Heart right ventricle (tissue), 16 donors: ENCODE data around the gene SLA2. TPM values are rescaled to one million over a fixed set of nuclear protein-coding genes. Genes with fewer than 3 reads are reported as not detected.

Source experiments
- ATAC-seq, 8 donors: fragments of 200-7000 bp; cut with Tn5 transposase; one replicate each; pipeline ENCODE4 v1.9.1; 2020; ENCODE audit warnings: mild to moderate bottlenecking in 8 of 8, moderate library complexity in 8 of 8, moderate number of reproducible peaks in 1 of 8
- DNase-seq, 2 donors: peaks; one replicate each; pipeline ENCODE4 v3.0.0-alpha.2; 2020
- H3K27ac ChIP-seq, 10 donors: fragments of 200-600 bp; sonication (generic) in 2 of 10; one replicate each; pipeline versions ENCODE4 v1.5.0 to v1.8.0; 2020 to 2022; ENCODE audit warnings: mild to moderate bottlenecking in 3 of 10
- H3K27me3 ChIP-seq, 7 donors: fragments of 200-600 bp; one replicate each; pipeline ENCODE4 v1.8.0; 2021 to 2022; ENCODE audit warnings: mild to moderate bottlenecking in 2 of 7
- H3K36me3 ChIP-seq, 9 donors: fragments of 200-600 bp; sonication (generic) in 1 of 9; one replicate each; pipeline versions ENCODE4 v1.5.0 to v1.8.0; 2020 to 2022; ENCODE audit warnings: mild to moderate bottlenecking in 2 of 9
- H3K4me1 ChIP-seq, 9 donors: fragments of 200-600 bp; sonication (generic) in 1 of 9; one replicate each; pipeline versions ENCODE4 v1.5.0 to v1.8.0; 2020 to 2022; ENCODE audit warnings: mild to moderate bottlenecking in 4 of 9
- H3K4me3 ChIP-seq, 10 donors: fragments of 200-600 bp; sonication (generic) in 2 of 10; one replicate each; pipeline versions ENCODE4 v1.5.0 to v1.8.0; 2020 to 2022; ENCODE audit warnings: mild to moderate bottlenecking in 7 of 10, moderate library complexity in 2 of 10
- H3K9me3 ChIP-seq, 11 donors: fragments of 200-600 bp in 10 of 11; sonication (generic) in 2 of 11; one replicate each; pipeline versions ENCODE4 v1.5.0 to v1.8.0; 2013 to 2022; ENCODE audit warnings: mild to moderate bottlenecking in 2 of 11, control low read depth in 1 of 11, moderate library complexity in 1 of 11
- WGBS, 2 donors: extraction: QIAGEN DNeasy Blood & Tissue Kit; methylation state at CpG; one replicate each; pipeline ENCODE4 v1.1.7; 2013; ENCODE audit warnings: inconsistent platforms in 1 of 2; 5-methylcytosine and 5-hydroxymethylcytosine counted together
- intact Hi-C, 10 donors: fragments of 100-400 bp; cut with DNase I; formaldehyde crosslinking; loops; one replicate each; pipeline versions ENCODE4 v1.11.1 to v1.14.2; 2022
- polyA plus RNA-seq, 2 donors: library from polyadenylated mRNA; stranded (reverse); fragments of 200-250 nt; gene quantifications; one replicate each; pipeline ENCODE4 v1.2.3, GENCODE V29; 2013
- total RNA-seq, 10 donors: library from RNA; stranded (reverse); fragmentation: NEBNext Ultra II Directional in 3 of 10; extraction: Animal tissue kit (Norgen Biotek cat#: 25700) in 3 of 10; gene quantifications; one replicate each; pipeline versions ENCODE4 v1.2.1 to v1.2.4, GENCODE V29; 2021 to 2023
- TF ChIP-seq, protein P1 (sequence below), 9 donors: fragments of 200-600 bp; sonication (generic) in 2 of 9; IDR thresholded peaks; one replicate each; pipeline versions ENCODE4 v1.5.0 to v1.8.0; 2021 to 2022; ENCODE audit warnings: antibody characterized with exemption in 9 of 9, mild to moderate bottlenecking in 5 of 9, moderate library complexity in 1 of 9
- donor health status: Arrhythmogenic right ventricular cardiomyopathy.
- donor health status: ischemic (EF 13 %, LVEDD 7.1; RV severe dilation, severe dysfunction).
- donor health status: healthy with polysubstance abuse.
- donor health status: DM: no; HTN: yes; CAD: no.
- donor health status: DM: no; HTN: no; CAD: no.
- donor health status: ischemic (EF 25% LVEDD 6.9; RV normal size, moderate dysfunction).
- donor health status: ischemic (EF 25% LVEDD 5.7; RV mildly dilated, moderate dysfunction).
- donor health status: healthy.
- donor health status: DM: yes; HTN: yes; CAD: no.
- donor health status: Ischemic cardiomyopathy.
- donor health status: ischemic (EF 35%, LVEDD 5.7; RV mildly dilated, moderate dysfunction).
- donor health status: nonischemic (EF 11% LVEDD 7.7; RV severe dilation, severe dysfunction).
- donor health status: DM: yes; HTN: yes; CAD: no.
- donor health status: PGD.
- donor health status: ischemic (EF 29% LVEDD 5.4; RV normal size, mild dysfunction).
- donor health status: nonischemic (EF 23%, LVEDD 6.1; RV moderate dilation, normal function).

The SLA2 gene
- total and polyA plus RNA-seq, 12 donors: 0.20 to 2.4 (median 0.39) TPM

DNA sequence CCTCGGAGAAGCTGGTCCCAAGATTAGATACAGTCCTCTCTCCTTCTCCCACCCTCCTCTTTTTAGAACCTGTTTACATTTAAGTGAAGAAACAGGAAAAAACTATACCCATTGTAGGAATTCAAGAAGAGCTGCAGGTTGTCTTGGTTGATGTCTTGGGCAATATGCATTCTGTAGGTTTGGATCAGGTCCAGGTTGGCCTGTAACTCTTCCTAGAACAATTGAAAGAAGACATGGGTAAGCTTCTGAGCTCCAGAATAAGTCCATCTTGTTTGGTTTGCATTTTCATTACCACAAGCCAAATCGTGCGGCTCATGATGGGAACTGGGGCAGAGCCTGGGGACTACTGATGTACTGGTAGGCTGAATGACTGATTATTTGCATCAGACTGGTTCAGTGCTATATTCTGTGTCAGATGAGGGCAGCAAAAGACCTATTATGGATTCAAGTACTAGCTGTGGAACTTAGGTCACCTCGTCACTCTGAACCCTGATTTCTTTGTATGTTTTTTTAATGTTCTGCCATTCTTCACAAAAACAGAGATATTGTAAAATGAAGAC lies 20.3 kb upstream of the SLA2 start:
- H3K27me3 ChIP-seq: no peaks in the 10 kb centered on the region
- TF ChIP-seq, protein P1, sequence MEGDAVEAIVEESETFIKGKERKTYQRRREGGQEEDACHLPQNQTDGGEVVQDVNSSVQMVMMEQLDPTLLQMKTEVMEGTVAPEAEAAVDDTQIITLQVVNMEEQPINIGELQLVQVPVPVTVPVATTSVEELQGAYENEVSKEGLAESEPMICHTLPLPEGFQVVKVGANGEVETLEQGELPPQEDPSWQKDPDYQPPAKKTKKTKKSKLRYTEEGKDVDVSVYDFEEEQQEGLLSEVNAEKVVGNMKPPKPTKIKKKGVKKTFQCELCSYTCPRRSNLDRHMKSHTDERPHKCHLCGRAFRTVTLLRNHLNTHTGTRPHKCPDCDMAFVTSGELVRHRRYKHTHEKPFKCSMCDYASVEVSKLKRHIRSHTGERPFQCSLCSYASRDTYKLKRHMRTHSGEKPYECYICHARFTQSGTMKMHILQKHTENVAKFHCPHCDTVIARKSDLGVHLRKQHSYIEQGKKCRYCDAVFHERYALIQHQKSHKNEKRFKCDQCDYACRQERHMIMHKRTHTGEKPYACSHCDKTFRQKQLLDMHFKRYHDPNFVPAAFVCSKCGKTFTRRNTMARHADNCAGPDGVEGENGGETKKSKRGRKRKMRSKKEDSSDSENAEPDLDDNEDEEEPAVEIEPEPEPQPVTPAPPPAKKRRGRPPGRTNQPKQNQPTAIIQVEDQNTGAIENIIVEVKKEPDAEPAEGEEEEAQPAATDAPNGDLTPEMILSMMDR (IDR thresholded peaks at IDR 0.05): peak in 4 of 9 donors; percentile 24 to 42 (median 30)
- H3K4me3 ChIP-seq: no peak overlapping the region
- H3K4me1 ChIP-seq: peaks cover 0 to 3% (median 0%) of the 10 kb centered on the region in 9 donors
- WGBS, 2 donors: 70 to 73% methylated on average over 4 of the region's 4 CpGs
- intact Hi-C loops: loop anchor here in 1 of 10 donors (10.0 kb wide), 1 partner anchor 219 kb away; no protein-coding TSS in a partner anchor
- H3K27ac ChIP-seq: no peak overlapping the region
- H3K36me3 ChIP-seq: peaks cover 0 to 100% (median 45%) of the 10 kb centered on the region in 9 donors
- H3K9me3 ChIP-seq: no peaks in the 10 kb centered on the region
- no peak for DNase-seq
- peak in 1 of 8 donors; percentile 55 for ATAC-seq

DNA sequence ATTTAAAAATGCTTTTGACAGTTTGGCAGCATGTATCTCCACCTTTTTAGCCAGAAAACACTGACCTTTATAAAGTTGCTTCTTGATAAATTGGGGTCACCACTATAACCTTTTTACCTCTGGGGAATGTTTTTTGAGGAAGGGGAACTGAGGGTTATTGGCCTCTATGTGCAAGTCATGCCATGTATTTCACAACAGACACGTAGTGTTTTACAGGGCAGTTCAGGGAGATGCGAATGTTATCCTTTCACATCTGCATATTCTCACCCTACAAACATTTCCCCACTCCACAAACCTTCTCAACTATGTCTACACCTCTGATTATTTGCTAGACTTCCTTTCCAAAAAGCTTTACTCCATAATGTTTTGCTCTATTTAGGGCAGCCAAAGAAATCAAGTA lies 17.0 kb upstream of the SLA2 start:
- peaks cover 0 to 13% (median 0%) of the 10 kb centered on the region in 9 donors for H3K4me1 ChIP-seq
- H3K27ac ChIP-seq: no peak overlapping the region
- WGBS, 2 donors: 72 to 81% methylated on average over 2 of the region's 2 CpGs
- peaks cover 0 to 100% (median 48%) of the 10 kb centered on the region in 9 donors for H3K36me3 ChIP-seq
- no peak overlapping the region for H3K4me3 ChIP-seq
- TF ChIP-seq, protein P1 (IDR thresholded peaks at IDR 0.05): no peak
- H3K9me3 ChIP-seq: no peaks in the 10 kb centered on the region
- ATAC-seq: no peak
- DNase-seq: no peak
- H3K27me3 ChIP-seq: no peaks in the 10 kb centered on the region
- intact Hi-C loops: loop anchor here in 1 of 10 donors (10.0 kb wide), 1 partner anchor 222 kb away; no protein-coding TSS in a partner anchor

GRCh38 chr20:36658300-36658699 lies 12.3 kb upstream of the SLA2 start:
- Histone ChIP-seq H3K4me1 (peaks cover 0 to 17% (median 3%) of the 10 kb centered on the region in 9 donors), H3K27me3 (no peaks in the 10 kb centered on the region), H3K27ac (no peak overlapping the region), H3K36me3 (peaks cover 0 to 100% (median 39%) of the 10 kb centered on the region in 9 donors), H3K9me3 (no peaks in the 10 kb centered on the region), H3K4me3 (no peak overlapping the region)
- intact Hi-C loops: no loop called here
- 85 to 93% methylated on average over 3 of the region's 3 CpGs for WGBS, 2 donors
- ATAC-seq (no peak), DNase-seq (no peak)
- TF ChIP-seq, protein P1 (IDR thresholded peaks at IDR 0.05): no peak

GRCh38 chr20:36656733-36657132 lies 10.7 kb upstream of the SLA2 start:
- Histone ChIP-seq H3K36me3 (peaks cover 0 to 100% (median 47%) of the 10 kb centered on the region in 9 donors), H3K9me3 (no peaks in the 10 kb centered on the region), H3K27me3 (no peaks in the 10 kb centered on the region), H3K4me1 (peaks cover 0 to 15% (median 3%) of the 10 kb centered on the region in 9 donors), H3K27ac (no peak overlapping the region), H3K4me3 (no peak overlapping the region)
- WGBS, 2 donors: 40 to 56% methylated on average over 4 of the region's 4 CpGs
- TF ChIP-seq, protein P1 (IDR thresholded peaks at IDR 0.05): no peak
- DNase-seq (peak in 1 of 2 donors; percentile 16), ATAC-seq (peak in 5 of 8 donors; percentile 49 to 75 (median 67))
- intact Hi-C loops: no loop called here
